SK-MEL-5 (cell line): Measurements from ENCODE around the gene XRCC2. TPM values are rescaled to one million over a fixed set of nuclear protein-coding genes. Genes with fewer than 3 reads are reported as not detected.
"Not testable (repeated sequence)": the region's sequence is repeated elsewhere in the genome, so short reads cannot be mapped to it uniquely, and the experiment has no call there.

Source experiments
- DNase-seq: peaks from one replicate; pipeline ENCODE4 v3.0.0-alpha.2; 2016; ENCODE audit warnings: low read depth, low spot score
- in situ Hi-C: cut with HindIII; loops from 2 replicates; pipeline ENCODE4 v1.10.0; 2016; ENCODE audit warnings: low sequenced_read_pairs, high pct_unique_total_duplicates, low pct_unique_long_range_greater_than_20kb
- total RNA-seq: library from RNA; depleted of rRNA; stranded (reverse); fragments of >200 nt; shearing (Covaris generic); gene quantifications from 2 replicates; pipeline ENCODE4 v1.2.3, GENCODE V29; 2014

The XRCC2 gene
- total RNA-seq, 1 experiment from 2014 or later: 13.2 TPM

GRCh38 chr7:152633504-152633903 is 42.4 kb downstream of the XRCC2 start:
- no peak for DNase-seq
- in situ Hi-C loops: no loop called here

GRCh38 chr7:152633072-152633471 is 42.9 kb downstream of the XRCC2 start:
- in situ Hi-C loops: no loop called here
- no peak for DNase-seq

DNA sequence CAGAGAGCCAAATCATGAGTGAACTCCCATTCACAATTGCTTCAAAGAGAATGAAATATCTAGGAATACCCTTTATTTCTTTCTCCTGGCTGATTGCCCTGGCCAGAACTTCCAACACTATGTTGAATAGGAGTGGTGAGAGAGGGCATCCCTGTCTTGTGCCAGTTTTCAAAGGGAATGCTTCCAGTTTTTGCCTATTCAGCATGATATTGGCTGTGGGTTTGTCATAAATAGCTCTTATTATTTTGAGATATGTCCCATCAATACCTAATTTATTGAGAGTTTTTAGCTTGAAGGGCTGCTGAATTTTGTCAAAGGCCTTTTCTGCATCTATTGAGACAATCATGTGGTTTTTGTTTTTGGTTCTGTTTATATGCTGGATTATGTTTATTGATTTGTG is 47.2 kb downstream of the XRCC2 start:
- DNase-seq, in situ Hi-C loops: not testable (repeated sequence)

DNA sequence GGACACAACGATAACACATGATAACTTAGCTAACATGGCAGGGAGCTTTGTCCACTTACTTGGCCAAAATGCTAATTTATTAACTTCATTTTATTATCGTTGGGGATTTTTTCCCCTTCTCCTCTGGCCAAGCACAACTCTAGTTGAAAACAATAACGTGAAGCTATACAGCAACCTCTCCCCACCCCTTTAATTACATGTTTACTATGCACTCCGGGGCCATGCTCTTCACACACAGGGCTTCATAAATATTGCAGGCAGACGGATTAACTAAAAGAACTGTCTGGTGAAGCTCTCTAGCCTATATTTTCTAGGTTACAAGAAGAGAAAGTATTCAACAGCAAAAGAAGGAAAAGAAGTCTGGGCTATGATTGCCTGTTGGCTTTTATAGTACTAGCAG is 51.7 kb downstream of the XRCC2 start:
- no peak for DNase-seq
- in situ Hi-C loops: no loop called here

DNA sequence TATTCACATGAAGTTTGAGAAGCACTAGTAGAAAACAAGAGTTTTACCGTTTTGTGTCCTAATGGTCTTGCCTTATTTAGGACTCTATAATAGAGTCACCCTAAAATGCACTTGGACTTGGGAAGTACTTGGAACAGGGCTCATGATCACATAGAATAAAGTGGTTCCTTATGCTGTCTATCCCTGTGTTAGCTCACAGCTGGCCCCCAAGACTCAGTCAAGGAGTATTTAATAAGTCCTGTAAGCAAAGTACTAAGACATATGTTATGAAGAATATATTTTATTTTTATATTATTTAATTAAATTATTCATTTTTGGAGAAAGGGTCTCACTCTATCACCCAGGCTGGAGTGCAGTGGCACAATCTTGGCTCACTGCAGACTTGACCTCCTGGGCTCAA is 54.5 kb downstream of the XRCC2 start:
- no peak for DNase-seq
- in situ Hi-C loops: no loop called here

- in situ Hi-C loops: no loop called here
- DNase-seq: no peak
Observed at GRCh38 chr7:152619027-152619739, 56.8 kb downstream of the XRCC2 start.

GRCh38 chr7:152618427-152618826 is 57.5 kb downstream of the XRCC2 start:
- DNase-seq: no peak
- in situ Hi-C loops: no loop called here

DNA sequence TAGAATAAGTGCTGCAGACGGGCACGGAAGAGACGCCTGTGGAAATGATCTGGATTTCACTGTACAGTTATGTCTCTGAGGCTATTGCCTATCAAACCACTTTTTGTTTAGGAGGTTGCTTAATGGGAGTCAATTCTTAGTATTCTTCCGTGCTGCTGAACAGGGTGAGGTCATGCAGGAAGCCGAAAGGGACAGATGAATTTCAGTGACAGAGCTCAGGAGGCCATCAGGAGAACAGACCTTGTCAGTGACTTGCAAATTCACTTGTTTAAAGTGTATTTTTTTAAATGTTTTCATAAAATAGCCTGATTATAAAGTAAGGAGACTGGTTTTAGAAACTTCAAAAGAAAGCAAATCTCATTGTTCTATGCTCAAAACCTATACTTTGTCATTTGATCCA is 58.9 kb downstream of the XRCC2 start:
- in situ Hi-C loops: no loop called here
- no peak for DNase-seq

GRCh38 chr7:152615031-152615741 is 60.8 kb downstream of the XRCC2 start:
- in situ Hi-C loops: no loop called here
- DNase-seq: peak; percentile 76

DNA sequence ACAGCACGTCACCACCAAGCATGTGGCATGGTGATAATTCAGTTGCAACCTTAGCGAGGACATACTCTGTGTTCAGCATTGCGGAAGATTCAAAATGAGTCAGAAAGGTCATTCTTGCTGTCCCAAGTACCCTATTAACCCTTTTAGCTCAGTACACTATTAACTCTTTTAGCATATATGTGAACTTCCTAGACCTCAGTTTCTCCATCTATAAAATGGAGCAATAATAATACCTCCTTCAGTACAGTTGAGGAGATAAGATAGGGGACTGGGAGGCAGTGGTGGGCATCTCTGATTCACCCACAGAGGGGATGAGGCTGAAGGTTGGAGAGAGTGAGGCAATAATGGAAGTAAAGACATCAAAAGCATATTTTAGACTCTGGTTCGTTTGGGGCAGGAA is 67.3 kb downstream of the XRCC2 start:
- in situ Hi-C loops: no loop called here
- no peak for DNase-seq

GRCh38 chr7:152608208-152608607 is 67.7 kb downstream of the XRCC2 start:
- DNase-seq: no peak
- in situ Hi-C loops: no loop called here

DNA sequence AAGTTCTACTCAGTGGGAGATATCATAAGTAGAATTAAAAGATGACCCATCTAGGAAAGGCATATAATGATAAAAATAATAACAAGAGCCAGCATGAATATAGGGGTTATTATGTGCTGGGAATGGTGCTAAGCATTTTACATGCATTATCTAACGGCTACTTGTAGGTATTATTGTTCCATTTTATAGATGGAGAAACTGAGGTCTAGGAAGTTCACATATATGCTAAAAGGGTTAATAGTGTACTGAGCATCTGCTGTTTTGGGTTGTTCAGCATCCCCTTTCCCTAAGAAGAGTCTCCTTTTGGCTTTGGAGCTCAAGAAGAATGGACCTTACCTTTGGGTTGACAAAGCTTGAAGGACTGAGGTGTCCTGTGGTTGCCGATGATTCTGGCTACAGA is 68.9 kb downstream of the XRCC2 start:
- in situ Hi-C loops: no loop called here
- no peak for DNase-seq

- DNase-seq: no peak
- in situ Hi-C loops: no loop called here
Observed at GRCh38 chr7:152602962-152603361, 73.0 kb downstream of the XRCC2 start.

- in situ Hi-C loops: no loop called here
- DNase-seq: no peak
Observed at GRCh38 chr7:152601305-152601798, 74.6 kb downstream of the XRCC2 start.

GRCh38 chr7:152600266-152600665 is 75.7 kb downstream of the XRCC2 start:
- DNase-seq: no peak
- in situ Hi-C loops: no loop called here

DNA sequence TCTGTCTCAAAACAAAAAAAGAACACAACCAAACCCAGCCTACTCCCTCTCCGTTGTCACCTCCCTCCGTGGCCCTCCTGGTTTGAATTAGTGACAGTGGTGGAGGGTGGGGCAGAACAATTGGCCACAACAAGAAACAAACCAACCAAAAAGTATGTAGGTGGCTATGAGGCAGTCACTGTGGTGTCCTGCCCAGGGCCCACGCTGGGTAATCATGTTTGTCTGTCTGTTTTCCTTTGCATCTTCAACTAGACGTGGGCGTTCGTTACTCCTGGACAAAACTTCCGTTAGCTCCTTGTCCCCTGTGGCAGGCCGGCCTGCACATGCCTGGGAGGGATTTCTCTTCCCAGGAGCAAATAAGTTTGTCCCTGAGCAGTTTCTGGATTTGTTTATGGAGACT is 78.4 kb downstream of the XRCC2 start:
- in situ Hi-C loops: no loop called here
- no peak for DNase-seq

DNA sequence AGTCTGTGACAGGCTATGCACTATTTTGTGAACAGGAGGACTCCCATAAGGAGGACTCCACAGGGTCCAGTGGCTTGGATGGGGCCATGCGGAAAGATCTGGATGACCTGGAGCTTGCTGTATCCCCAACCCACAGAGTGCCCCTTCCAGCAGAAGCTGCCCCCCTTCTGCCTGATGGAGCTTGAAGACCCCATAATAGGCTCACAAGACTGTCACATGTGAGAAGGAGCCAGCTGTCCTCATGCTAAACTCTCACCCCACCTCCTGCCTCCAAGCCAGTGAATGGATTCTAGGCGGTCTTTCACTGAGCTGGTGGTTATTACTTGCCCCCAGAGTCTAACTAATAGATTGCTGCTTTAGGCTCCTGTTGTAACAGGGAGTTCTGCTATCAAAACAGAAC is 79.1 kb downstream of the XRCC2 start:
- in situ Hi-C loops: no loop called here

More for the DNA sequence above, 79.1 kb downstream of the XRCC2 start:
- DNase-seq: no peak
